ENCODE results near the gene CCIN. TPM values are rescaled to one million over a fixed set of nuclear protein-coding genes. Genes with fewer than 3 reads are reported as not detected.

CCIN gene
- total RNA-seq, 1 donor from 2014 or later, result not detected

DNA sequence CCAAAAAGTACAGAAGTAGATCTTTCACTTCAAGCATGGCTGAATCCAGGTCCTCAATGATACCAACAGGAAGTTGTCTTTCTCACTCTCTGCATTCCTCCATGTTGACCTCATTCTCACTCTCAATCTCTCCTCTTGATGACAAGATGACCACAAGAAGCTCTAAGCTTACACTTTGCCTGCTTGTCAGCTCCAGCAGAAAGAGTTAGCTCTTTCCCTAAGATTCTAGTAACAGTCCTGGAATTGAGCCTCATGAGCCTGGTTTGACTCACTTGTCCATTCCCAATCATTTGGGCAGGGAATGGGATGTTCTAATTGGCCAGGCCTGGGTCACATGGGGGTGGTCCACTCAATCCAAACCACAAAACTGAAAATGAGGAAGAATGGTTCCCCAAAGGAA, 18.2 kb downstream of the CCIN start:
- FAIRE-seq (no peak), DNase-seq (ENCODE audit: low spot score in 2 of 2) (no peak)

- FAIRE-seq (no peak), DNase-seq (ENCODE audit: low spot score in 2 of 2) (no peak)
These were observed 19.0 kb downstream of the CCIN start for GRCh38 chr9:36188212-36188611.

DNA sequence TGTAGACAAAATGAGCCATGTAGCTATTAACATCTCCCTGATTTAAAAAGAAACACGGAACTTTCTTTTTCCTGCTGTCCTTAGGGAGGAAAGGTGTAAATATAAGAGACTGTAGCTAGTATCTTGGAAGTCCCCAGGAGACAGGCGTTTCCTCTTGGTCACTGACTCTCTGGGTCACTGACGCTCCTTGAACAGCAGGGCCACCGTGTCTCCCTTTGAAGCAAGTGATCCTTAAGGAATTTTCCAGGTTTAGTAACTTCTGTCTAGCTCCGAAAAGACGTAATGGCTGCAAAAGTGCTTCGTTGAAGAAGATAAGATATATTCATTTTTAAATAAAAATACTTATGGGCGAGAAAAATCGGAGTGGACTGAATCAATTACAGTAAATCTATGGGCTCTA, 20.8 kb downstream of the CCIN start:
- DNase-seq (ENCODE audit: low spot score in 2 of 2) (no peak), FAIRE-seq (no peak)

GRCh38 chr9:36190388-36191289, 21.5 kb downstream of the CCIN start, which contains the start of gene CLTA:
Gene CLTA, plus strand, starts transcription at chr9:36190921. Its CDS starts 136 bp downstream, at chr9:36191057.
- peak; percentile 54 for FAIRE-seq

GRCh38 chr9:36191290-36191645, 22.1 kb downstream of the CCIN start:
- FAIRE-seq, result no peak
- DNase-seq (ENCODE audit: low spot score in 2 of 2), result no peak

More at GRCh38 chr9:36190388-36191289, 21.5 kb downstream of the CCIN start, which contains the start of gene CLTA:
- peak; percentile 99 for DNase-seq (ENCODE audit: low spot score in 2 of 2)

- FAIRE-seq (no peak), DNase-seq (ENCODE audit: low spot score in 2 of 2) (no peak)
These were observed 22.5 kb downstream of the CCIN start for GRCh38 chr9:36191686-36192085.

- FAIRE-seq (no peak), DNase-seq (ENCODE audit: low spot score in 2 of 2) (no peak)
These were observed 23.0 kb downstream of the CCIN start for GRCh38 chr9:36192196-36192595.

- DNase-seq (ENCODE audit: low spot score in 2 of 2) (no peak), FAIRE-seq (no peak)
These were observed 23.8 kb downstream of the CCIN start for GRCh38 chr9:36193023-36193422.

GRCh38 chr9:36194326-36195000, 25.3 kb downstream of the CCIN start:
- FAIRE-seq (no peak), DNase-seq (ENCODE audit: low spot score in 2 of 2) (no peak)

DNA sequence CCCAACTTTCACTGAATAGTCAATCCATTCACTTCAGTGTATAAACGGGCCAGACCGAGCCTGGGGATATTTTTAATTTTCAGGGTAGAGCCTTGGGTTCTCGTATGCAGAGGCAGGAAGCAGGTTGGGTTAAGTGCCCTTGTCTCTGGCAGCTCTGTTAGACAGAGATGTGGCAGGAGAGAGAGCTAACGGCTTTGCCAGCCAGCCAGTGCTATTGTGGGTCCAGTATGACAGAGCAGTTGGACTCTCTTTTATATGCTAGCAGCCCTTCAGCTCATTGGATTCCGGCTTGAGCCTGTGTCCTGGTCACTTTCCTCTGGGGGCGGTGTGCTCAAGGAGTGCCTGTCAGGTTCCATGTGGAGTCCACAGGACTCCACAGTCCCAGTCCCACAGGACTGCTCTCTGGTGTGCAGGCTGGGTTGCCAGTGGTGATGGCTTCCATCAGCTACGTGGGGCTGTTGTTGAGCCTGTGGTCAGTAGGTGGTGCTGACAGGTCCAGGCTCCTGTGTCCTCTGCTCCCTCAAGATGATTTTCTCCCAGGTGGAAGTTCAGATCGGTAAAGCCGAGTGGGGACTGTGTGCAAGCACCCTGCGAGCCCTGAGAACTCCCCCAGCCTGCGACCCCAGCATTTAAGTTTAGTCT, 35.8 kb downstream of the CCIN start:
- DNase-seq (ENCODE audit: low spot score in 2 of 2) (no peak), FAIRE-seq (no peak)

- FAIRE-seq (no peak), DNase-seq (ENCODE audit: low spot score in 2 of 2) (no peak)
These were observed 37.8 kb downstream of the CCIN start for GRCh38 chr9:36207016-36207415.

DNA sequence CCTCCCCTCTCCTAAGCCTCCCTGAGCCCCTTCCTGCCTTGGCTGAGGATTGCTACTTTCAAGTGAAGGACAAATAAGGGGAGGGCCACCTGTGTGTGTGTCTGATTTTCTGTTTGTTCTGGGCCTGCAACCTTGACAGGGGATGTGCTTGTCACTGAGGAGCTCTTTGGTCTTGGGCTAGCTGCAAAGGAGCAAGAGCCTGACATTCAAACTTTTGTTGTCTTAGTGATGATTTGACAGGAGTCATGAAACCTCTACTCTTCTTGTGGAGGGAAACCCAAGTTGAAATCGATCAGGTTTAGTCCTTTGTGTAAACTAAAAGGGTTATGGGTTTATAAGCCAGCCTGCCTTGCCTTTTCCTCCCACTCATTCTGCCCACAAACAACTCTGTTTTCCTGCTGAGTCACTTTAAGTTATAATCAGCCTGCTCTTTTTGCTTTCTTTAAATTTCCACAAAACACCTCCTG, 38.4 kb downstream of the CCIN start:
- no peak for DNase-seq (ENCODE audit: low spot score in 2 of 2)
- no peak for FAIRE-seq

DNA sequence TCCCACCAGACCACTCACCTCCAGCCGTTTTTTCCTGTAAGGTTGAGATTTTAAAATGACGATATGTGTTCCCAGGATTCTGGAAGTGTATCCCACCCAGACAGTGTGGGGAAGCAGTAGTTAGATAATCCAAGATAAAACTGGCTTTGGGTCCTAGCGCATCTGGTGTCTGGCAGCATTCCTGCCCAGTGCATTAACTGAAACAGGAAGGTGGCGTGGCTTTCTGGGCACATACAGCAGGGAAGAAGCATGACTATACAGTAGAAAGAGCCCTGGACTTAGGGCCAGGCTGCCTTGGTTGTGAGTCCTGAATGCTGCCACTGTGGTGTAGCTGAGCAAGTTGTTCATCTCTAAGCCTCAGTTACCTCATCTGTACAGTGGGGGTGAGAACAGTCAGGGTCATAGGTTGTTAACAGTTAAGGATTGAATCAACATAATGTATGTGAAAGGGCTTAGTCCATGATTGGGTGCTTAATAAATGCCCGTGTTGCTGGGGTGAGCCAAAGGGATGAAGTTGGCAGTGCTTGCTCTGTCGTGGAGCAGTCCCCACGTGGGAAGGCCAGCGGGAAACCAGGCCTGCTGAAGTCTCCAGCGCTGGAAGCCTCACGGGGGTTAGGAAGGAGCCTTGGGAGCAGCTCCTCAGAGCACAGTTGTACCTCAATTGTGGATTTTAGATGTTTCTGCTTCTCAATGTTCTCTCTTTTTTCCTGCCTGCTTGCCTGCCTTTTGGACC, 39.5 kb downstream of the CCIN start:
- FAIRE-seq (no peak), DNase-seq (ENCODE audit: low spot score in 2 of 2) (no peak)

DNA sequence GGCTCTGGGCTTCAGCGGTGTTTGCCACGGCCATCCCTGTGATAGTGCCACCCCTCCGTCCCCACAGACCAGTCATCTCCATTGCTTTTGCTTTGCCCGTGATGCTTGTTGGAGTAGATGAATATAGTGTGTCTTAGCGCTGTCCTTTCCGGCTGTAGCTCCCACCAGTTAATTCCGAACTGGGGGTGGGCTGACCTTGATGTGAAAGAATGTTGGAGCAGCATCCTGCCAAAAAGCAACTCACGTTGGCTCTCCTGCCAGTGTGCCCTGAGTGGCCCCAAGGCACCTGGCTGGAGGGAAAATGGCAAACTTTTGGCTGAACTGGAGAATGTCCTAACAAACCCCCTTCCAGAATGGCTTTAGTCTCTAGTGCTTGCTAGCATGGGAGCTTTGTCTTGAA, 41.5 kb downstream of the CCIN start:
- no peak for FAIRE-seq
- no peak for DNase-seq (ENCODE audit: low spot score in 2 of 2)

DNA sequence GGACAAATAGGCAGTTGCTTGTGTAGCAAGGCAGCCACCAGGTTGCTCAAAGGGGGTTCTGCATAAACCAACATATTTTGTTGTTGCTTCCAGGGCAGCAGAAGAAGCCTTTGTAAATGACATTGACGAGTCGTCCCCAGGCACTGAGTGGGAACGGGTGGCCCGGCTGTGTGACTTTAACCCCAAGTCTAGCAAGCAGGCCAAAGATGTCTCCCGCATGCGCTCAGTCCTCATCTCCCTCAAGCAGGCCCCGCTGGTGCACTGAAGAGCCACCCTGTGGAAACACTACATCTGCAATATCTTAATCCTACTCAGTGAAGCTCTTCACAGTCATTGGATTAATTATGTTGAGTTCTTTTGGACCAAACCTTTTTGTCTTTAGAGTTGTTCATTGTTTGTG, 42.3 kb downstream of the CCIN start:
- no peak for DNase-seq (ENCODE audit: low spot score in 2 of 2)
- no peak for FAIRE-seq

GRCh38 chr9:36213387-36213786, 44.2 kb downstream of the CCIN start:
- DNase-seq (ENCODE audit: low spot score in 2 of 2) (no peak), FAIRE-seq (no peak)

DNA sequence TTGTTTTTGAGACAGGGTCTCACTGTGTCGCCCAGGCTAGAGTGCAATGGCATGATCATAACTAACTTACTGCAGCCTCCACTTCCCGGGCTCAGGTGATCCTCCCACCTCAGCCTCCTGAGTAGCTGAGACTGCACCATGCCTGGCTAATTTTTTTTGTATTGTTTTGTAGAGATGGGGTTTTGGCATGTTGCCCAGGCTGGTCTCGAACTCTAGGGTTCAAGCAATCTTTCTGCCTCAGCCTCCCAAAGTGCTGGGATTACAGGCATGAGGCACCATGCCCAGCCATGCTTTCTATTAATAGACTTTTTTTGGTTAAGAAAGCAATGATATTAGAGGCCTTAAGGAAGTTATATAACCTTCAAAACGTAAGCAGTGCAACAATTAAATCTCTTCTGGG, 44.8 kb downstream of the CCIN start:
- FAIRE-seq (no peak), DNase-seq (ENCODE audit: low spot score in 2 of 2) (no peak)

DNA sequence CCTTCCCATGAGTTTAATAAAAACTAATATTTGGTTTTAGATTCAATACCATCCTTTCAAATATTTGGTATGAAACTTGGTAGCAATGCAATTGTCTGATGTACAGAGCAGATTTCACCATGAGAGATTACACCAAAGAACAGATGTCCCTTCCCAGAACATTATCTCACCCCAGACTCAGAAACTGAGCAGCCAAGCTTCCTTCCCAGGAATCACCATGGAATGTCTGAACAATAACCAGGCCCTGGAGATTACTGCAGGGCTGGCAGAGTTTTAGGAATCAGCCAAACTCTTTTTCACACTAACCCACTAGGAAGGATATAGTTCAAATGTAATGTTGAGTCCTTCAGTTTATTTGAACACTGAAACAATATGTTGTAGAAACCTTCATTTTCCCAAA, 45.4 kb downstream of the CCIN start:
- DNase-seq (ENCODE audit: low spot score in 2 of 2), result no peak
- no peak for FAIRE-seq

GRCh38 chr9:36217256-36217968, 48.2 kb downstream of the CCIN start:
- FAIRE-seq, result no peak

GRCh38 chr9:36218011-36218410, 48.8 kb downstream of the CCIN start:
- no peak for FAIRE-seq
- no peak for DNase-seq (ENCODE audit: low spot score in 2 of 2)

More at GRCh38 chr9:36217256-36217968, 48.2 kb downstream of the CCIN start:
- no peak for DNase-seq (ENCODE audit: low spot score in 2 of 2)
